Neural progenitor cell (in vitro differentiated cells): ENCODE measurements around the gene TM9SF3. TPM values are rescaled to one million over a fixed set of nuclear protein-coding genes. Genes with fewer than 3 reads are reported as not detected.

Source experiments
- DNase-seq: peaks from one replicate; pipeline ENCODE4 v3.0.0-alpha.2; 2016; ENCODE audit warnings: low spot score
- H2AFZ ChIP-seq: fragments of 200-600 bp; sonication (generic); replicated peaks from 2 replicates; pipeline ENCODE4 v1.6.1; 2016; ENCODE audit warnings: antibody characterized with exemption
- H3F3A ChIP-seq: fragments of 200-600 bp; sonication (generic); 2 replicates; pipeline ENCODE4 v1.6.1; 2016; ENCODE audit warnings: antibody characterized with exemption, low read depth
- H3K27ac ChIP-seq: fragments of 200-600 bp; sonication (generic); 2 replicates; pipeline ENCODE4 v1.5.1; 2016; ENCODE audit warnings: mild to moderate bottlenecking
- H3K27me3 ChIP-seq: fragments of 200-600 bp; sonication (generic); 2 replicates; pipeline ENCODE4 v1.6.1; 2016; ENCODE audit warnings: mild to moderate bottlenecking, moderate library complexity
- H3K36me3 ChIP-seq: fragments of 200-600 bp; sonication (generic); 2 replicates; pipeline ENCODE4 v1.5.1; 2016
- H3K4me1 ChIP-seq: fragments of 200-600 bp; sonication (generic); 2 replicates; pipeline ENCODE4 v1.6.1; 2016; ENCODE audit warnings: mixed run types
- H3K4me2 ChIP-seq: fragments of 200-600 bp; sonication (generic); 2 replicates; pipeline ENCODE4 v1.6.1; 2016
- H3K4me3 ChIP-seq: fragments of 200-600 bp; sonication (generic); 2 replicates; pipeline ENCODE4 v1.5.1; 2016
- H3K79me2 ChIP-seq: fragments of 200-600 bp; sonication (generic); 2 replicates; pipeline ENCODE4 v1.6.1; 2016; ENCODE audit warnings: low read depth
- H3K9ac ChIP-seq: fragments of 200-600 bp; sonication (generic); 2 replicates; pipeline ENCODE4 v1.6.1; 2016
- H3K9me3 ChIP-seq: fragments of 200-600 bp; sonication (generic); 2 replicates; pipeline ENCODE4 v1.5.1; 2016; ENCODE audit warnings: low read depth
- H4K20me1 ChIP-seq: fragments of 200-600 bp; sonication (generic); 2 replicates; pipeline ENCODE4 v1.6.1; 2016; ENCODE audit warnings: low read depth
- H3K27ac Mint-ChIP-seq: 3 replicates; pipeline ENCODE4 v1.8.0; 2021; ENCODE audit warnings: mixed read lengths
- H3K27me3 Mint-ChIP-seq: 2 replicates; pipeline ENCODE4 v1.8.0; 2022; ENCODE audit warnings: low read depth, mild to moderate bottlenecking, inconsistent platforms, moderate library complexity, mixed read lengths; ENCODE audit not compliant: insufficient read depth
- H3K36me3 Mint-ChIP-seq: 3 replicates; pipeline ENCODE4 v1.8.0; 2021; ENCODE audit warnings: mixed read lengths
- H3K4me1 Mint-ChIP-seq: 3 replicates; pipeline ENCODE4 v1.8.0; 2021; ENCODE audit warnings: mixed read lengths
- H3K4me3 Mint-ChIP-seq: 3 replicates; pipeline ENCODE4 v1.8.0; 2021; ENCODE audit warnings: mild to moderate bottlenecking, moderate library complexity, mixed read lengths
- H3K9me3 Mint-ChIP-seq: 3 replicates; pipeline ENCODE4 v1.8.0; 2020; ENCODE audit warnings: mixed read lengths
- EZH2 ChIP-seq: fragments of 200-600 bp; sonication (generic); IDR thresholded peaks from 2 replicates; pipeline ENCODE4 v1.6.1; 2017; ENCODE audit warnings: antibody characterized with exemption, mild to moderate bottlenecking, moderate library complexity
- EZH2phosphoT487 ChIP-seq: fragments of 200-600 bp; sonication (generic); IDR thresholded peaks from 2 replicates; pipeline ENCODE4 v1.6.1; 2017; ENCODE audit warnings: antibody characterized with exemption
- total RNA-seq: library from RNA; depleted of rRNA; stranded (reverse); fragments of >200 nt; gene quantifications from 2 replicates; pipeline ENCODE4 v1.2.3, GENCODE V29; 2015; ENCODE audit warnings: low replicate concordance
- TF ChIP-seq, protein P1 (sequence below): fragments of 200-600 bp; sonication (generic); IDR thresholded peaks from 2 replicates; pipeline ENCODE4 v1.5.1; 2017; ENCODE audit warnings: antibody characterized with exemption, mild to moderate bottlenecking

Gene TM9SF3
- total RNA-seq, 1 donor from 2014 or later, result 122 TPM

GRCh38 chr10:96609510-96609909 lies 22.7 kb upstream of the TM9SF3 start:
- Histone ChIP-seq H3F3A (peaks cover 6% of the 10 kb centered on the region), H3K27me3 (no peaks in the 10 kb centered on the region), H3K27ac (no peak overlapping the region), H2AFZ (no peak overlapping the region), H3K4me2 (no peak overlapping the region), H3K9me3 (no peaks in the 10 kb centered on the region), H4K20me1 (no peaks in the 10 kb centered on the region), H3K36me3 (no peaks in the 10 kb centered on the region), H3K79me2 (no peaks in the 10 kb centered on the region), H3K9ac (no peak overlapping the region), H3K4me3 (no peak overlapping the region), H3K4me1 (peaks cover 9% of the 10 kb centered on the region)
- Mint-ChIP-seq H3K36me3 (no peaks in the 10 kb centered on the region), H3K27ac (no peak overlapping the region), H3K4me1 (peaks cover 20% of the 10 kb centered on the region), H3K4me3 (no peak overlapping the region), H3K9me3 (no peaks in the 10 kb centered on the region), H3K27me3 (peaks cover 9% of the 10 kb centered on the region)
- no peak for DNase-seq
- TF ChIP-seq, protein P1, sequence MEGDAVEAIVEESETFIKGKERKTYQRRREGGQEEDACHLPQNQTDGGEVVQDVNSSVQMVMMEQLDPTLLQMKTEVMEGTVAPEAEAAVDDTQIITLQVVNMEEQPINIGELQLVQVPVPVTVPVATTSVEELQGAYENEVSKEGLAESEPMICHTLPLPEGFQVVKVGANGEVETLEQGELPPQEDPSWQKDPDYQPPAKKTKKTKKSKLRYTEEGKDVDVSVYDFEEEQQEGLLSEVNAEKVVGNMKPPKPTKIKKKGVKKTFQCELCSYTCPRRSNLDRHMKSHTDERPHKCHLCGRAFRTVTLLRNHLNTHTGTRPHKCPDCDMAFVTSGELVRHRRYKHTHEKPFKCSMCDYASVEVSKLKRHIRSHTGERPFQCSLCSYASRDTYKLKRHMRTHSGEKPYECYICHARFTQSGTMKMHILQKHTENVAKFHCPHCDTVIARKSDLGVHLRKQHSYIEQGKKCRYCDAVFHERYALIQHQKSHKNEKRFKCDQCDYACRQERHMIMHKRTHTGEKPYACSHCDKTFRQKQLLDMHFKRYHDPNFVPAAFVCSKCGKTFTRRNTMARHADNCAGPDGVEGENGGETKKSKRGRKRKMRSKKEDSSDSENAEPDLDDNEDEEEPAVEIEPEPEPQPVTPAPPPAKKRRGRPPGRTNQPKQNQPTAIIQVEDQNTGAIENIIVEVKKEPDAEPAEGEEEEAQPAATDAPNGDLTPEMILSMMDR, result no peak
- no peak for TF ChIP-seq EZH2
- no peak for TF ChIP-seq EZH2phosphoT487

- peaks cover 9% of the 10 kb centered on the region for H3K27me3 Mint-ChIP-seq
- no peaks in the 10 kb centered on the region for H3K9me3 Mint-ChIP-seq
- H3K4me1 Mint-ChIP-seq, result peaks cover 20% of the 10 kb centered on the region
- H3K36me3 Mint-ChIP-seq, result no peaks in the 10 kb centered on the region
- no peaks in the 10 kb centered on the region for H3K9me3 ChIP-seq
- no peak for TF ChIP-seq EZH2phosphoT487
- no peak for TF ChIP-seq EZH2
- TF ChIP-seq, protein P1, result no peak
- no peaks in the 10 kb centered on the region for H3K36me3 ChIP-seq
- H3K27ac Mint-ChIP-seq, result no peak overlapping the region
- H3K9ac ChIP-seq, result no peak overlapping the region
- H4K20me1 ChIP-seq, result no peaks in the 10 kb centered on the region
- H3K4me1 ChIP-seq, result peaks cover 9% of the 10 kb centered on the region
- peak; percentile 56 for DNase-seq
- no peaks in the 10 kb centered on the region for H3K79me2 ChIP-seq
- no peaks in the 10 kb centered on the region for H3K27me3 ChIP-seq
- no peak overlapping the region for H3K4me2 ChIP-seq
- H2AFZ ChIP-seq, result peak overlapping the region; percentile 30
- H3K4me3 Mint-ChIP-seq, result no peak overlapping the region
- H3F3A ChIP-seq, result peaks cover 6% of the 10 kb centered on the region
- no peak overlapping the region for H3K27ac ChIP-seq
- no peak overlapping the region for H3K4me3 ChIP-seq
Measured at GRCh38 chr10:96608805-96609204, 22.0 kb upstream of the TM9SF3 start.

DNA sequence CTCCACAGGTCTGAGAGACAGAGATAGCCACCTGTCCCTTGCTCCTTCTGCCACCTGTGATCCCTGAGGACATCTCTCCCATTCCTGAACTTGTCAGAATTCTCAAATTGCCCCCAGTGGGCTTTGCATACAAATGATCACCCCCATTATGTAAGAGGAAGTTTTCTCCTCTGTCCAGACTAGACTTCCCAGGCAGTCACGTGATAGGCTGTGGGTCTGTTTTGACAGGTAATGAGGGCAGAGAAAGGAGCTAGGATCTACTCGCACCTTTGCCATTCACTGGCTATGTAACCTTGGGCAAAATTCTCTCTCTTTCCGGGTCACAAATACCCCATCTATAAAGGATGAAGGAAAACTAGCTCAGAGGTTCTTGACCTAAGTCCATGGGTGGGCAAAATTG lies 21.4 kb upstream of the TM9SF3 start:
- Histone ChIP-seq H2AFZ (no peak overlapping the region), H3K9me3 (no peaks in the 10 kb centered on the region), H3K4me3 (no peak overlapping the region), H4K20me1 (no peaks in the 10 kb centered on the region), H3K9ac (no peak overlapping the region), H3K36me3 (no peaks in the 10 kb centered on the region), H3K27ac (no peak overlapping the region), H3K4me2 (no peak overlapping the region), H3K4me1 (peaks cover 9% of the 10 kb centered on the region), H3K79me2 (no peaks in the 10 kb centered on the region), H3F3A (peaks cover 6% of the 10 kb centered on the region), H3K27me3 (no peaks in the 10 kb centered on the region)
- Mint-ChIP-seq H3K27me3 (peaks cover 9% of the 10 kb centered on the region), H3K4me1 (peaks cover 20% of the 10 kb centered on the region), H3K9me3 (no peaks in the 10 kb centered on the region), H3K27ac (no peak overlapping the region), H3K36me3 (no peaks in the 10 kb centered on the region), H3K4me3 (no peak overlapping the region)
- DNase-seq, result no peak
- TF ChIP-seq, protein P1, result no peak
- TF ChIP-seq EZH2, result no peak
- no peak for TF ChIP-seq EZH2phosphoT487
